ENCODE data around the gene RCOR1. TPM values are rescaled to one million over a fixed set of nuclear protein-coding genes. Genes with fewer than 3 reads are reported as not detected.

The RCOR1 gene
- total and polyA plus RNA-seq, 2 donors (not counting 1 experiment from before 2014, with no cell fraction given): 8.7 to 37.1 TPM

DNA sequence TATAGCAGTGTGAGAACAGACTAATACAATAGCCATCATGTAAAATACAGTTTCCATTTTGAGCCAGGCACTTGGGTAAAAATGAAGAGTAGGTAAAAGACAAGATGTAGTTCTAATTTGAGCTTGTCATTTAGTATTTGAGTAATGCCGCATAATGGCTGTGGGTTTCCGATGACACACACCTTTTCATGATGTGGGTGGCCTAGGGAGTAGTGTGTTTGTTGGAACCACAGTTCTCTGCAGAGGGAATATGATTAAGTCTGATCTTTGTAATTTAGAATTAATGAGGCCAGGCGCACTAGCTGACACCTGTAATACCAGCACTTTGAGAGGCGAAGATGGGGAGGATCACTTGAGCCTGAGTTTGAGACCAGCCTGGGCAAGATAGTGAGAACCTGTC lies 61.8 kb downstream of the RCOR1 start:
- POLR2A ChIA-PET: no interaction called here
- Mint-ChIP-seq H3K4me3 (no peak overlapping the region), H3K4me1 (peaks cover 40% of the 10 kb centered on the region)

DNA sequence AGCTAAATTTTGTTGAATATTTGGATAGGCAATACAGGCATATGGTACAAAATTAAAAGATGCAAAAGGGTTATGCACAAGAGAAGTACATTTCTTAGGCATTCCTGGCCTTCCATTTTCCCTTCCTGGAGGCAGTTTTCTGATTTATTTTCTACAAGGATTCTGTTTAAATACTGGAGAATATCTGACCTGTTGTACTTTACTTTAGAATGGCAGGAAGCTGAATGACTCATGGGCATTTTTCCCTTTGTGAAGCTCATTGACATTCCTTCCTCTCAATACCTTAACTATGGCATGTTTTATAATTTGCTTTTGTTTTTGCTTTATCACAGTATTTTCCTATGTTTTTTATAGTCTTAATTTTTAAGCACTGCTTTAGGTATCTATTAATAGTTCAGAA lies 62.7 kb downstream of the RCOR1 start:
- ChIA-PET POLR2A (interaction anchor here (0.5 to 0.6 kb wide), 2 partner anchors 41 to 42 kb away, joined by 3 to 4 read pairs; no protein-coding TSS in a partner anchor), CTCF (interaction anchor here (0.7 to 1.2 kb wide), 2 partner anchors 60 to 68 kb away, joined by 3 to 4 read pairs; no protein-coding TSS in a partner anchor)
- peaks cover 0 to 3% of the 10 kb centered on the region in 2 donors for H3K4me1 ChIP-seq (ENCODE audit: control insufficient read depth in 2 of 2, insufficient read depth in 2 of 2, low read length in 2 of 2)
- Mint-ChIP-seq H3K27ac (no peak overlapping the region), H3K4me1 (peaks cover 43% of the 10 kb centered on the region), H3K27me3 (no peaks in the 10 kb centered on the region), H3K9me3 (ENCODE audit: insufficient read depth) (peaks cover 3% of the 10 kb centered on the region), H3K4me3 (no peak overlapping the region)
- peaks cover 54% of the 10 kb centered on the region for H4K20me1 ChIP-seq (ENCODE audit: control insufficient read depth, insufficient read depth, low read length, poor library complexity, severe bottlenecking)
- H3K36me3 ChIP-seq (replicated peaks in 1 of 2; ENCODE audit: control extremely low read depth in 1 of 2, control insufficient read depth in 1 of 2, extremely low read depth in 1 of 2, insufficient read depth in 2 of 2, low read length in 1 of 2): no peaks in the 10 kb centered on the region
- no peak overlapping the region for H3K9ac ChIP-seq (ENCODE audit: low read length)
- no peak overlapping the region for H3K4me2 ChIP-seq (replicated peaks; ENCODE audit: low read depth, low read length, poor library complexity, severe bottlenecking)
- peaks cover 0 to 7% (median 4%) of the 10 kb centered on the region in 3 donors for H3K9me3 ChIP-seq (ENCODE audit: control extremely low read depth in 1 of 3, control insufficient read depth in 2 of 3, insufficient read depth in 1 of 3, low read length in 2 of 3)
- TF ChIP-seq EZH2 (IDR thresholded peaks at IDR 0.05; ENCODE audit: borderline replicate concordance, insufficient read depth, low read depth, low read length, poor library complexity, severe bottlenecking): no peak
- TF ChIP-seq, protein P1, sequence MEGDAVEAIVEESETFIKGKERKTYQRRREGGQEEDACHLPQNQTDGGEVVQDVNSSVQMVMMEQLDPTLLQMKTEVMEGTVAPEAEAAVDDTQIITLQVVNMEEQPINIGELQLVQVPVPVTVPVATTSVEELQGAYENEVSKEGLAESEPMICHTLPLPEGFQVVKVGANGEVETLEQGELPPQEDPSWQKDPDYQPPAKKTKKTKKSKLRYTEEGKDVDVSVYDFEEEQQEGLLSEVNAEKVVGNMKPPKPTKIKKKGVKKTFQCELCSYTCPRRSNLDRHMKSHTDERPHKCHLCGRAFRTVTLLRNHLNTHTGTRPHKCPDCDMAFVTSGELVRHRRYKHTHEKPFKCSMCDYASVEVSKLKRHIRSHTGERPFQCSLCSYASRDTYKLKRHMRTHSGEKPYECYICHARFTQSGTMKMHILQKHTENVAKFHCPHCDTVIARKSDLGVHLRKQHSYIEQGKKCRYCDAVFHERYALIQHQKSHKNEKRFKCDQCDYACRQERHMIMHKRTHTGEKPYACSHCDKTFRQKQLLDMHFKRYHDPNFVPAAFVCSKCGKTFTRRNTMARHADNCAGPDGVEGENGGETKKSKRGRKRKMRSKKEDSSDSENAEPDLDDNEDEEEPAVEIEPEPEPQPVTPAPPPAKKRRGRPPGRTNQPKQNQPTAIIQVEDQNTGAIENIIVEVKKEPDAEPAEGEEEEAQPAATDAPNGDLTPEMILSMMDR (IDR thresholded peaks at IDR 0.05): no peak
- peaks cover 88% of the 10 kb centered on the region for H3K79me2 ChIP-seq (ENCODE audit: control insufficient read depth, insufficient read depth, low read length)
- intact Hi-C loops (cut with micrococcal nuclease): no loop called here
- no peak overlapping the region for H3K4me3 ChIP-seq (ENCODE audit: control extremely low read depth in 1 of 5, extremely low read depth in 1 of 5, insufficient read depth in 1 of 5, low read depth in 2 of 5, low read length in 4 of 5)
- H3K27ac ChIP-seq (ENCODE audit: low read length in 2 of 2): no peak overlapping the region
- ATAC-seq (ENCODE audit: low read depth) (no peak), DNase-seq (no peak)
- H2AFZ ChIP-seq (ENCODE audit: insufficient read depth, low read depth, low read length, poor library complexity, severe bottlenecking): no peak overlapping the region
- no peaks in the 10 kb centered on the region for H3K27me3 ChIP-seq (replicated peaks in 1 of 4; ENCODE audit: control extremely low read depth in 1 of 4, control insufficient read depth in 3 of 4, insufficient read depth in 4 of 4, low read length in 3 of 4)

More for the DNA sequence above, 61.8 kb downstream of the RCOR1 start:
- no peaks in the 10 kb centered on the region for H3K27me3 Mint-ChIP-seq
- peaks cover 0 to 3% of the 10 kb centered on the region in 2 donors for H3K4me1 ChIP-seq (ENCODE audit: control insufficient read depth in 2 of 2, insufficient read depth in 2 of 2, low read length in 2 of 2)
- no peak overlapping the region for H3K4me3 ChIP-seq (ENCODE audit: control extremely low read depth in 1 of 5, extremely low read depth in 1 of 5, insufficient read depth in 1 of 5, low read depth in 2 of 5, low read length in 4 of 5)
- intact Hi-C loops (cut with micrococcal nuclease): no loop called here
- H4K20me1 ChIP-seq (ENCODE audit: control insufficient read depth, insufficient read depth, low read length, poor library complexity, severe bottlenecking): peaks cover 48% of the 10 kb centered on the region
- H3K27ac ChIP-seq (ENCODE audit: low read length in 2 of 2): no peak overlapping the region
- H3K4me2 ChIP-seq (replicated peaks; ENCODE audit: low read depth, low read length, poor library complexity, severe bottlenecking): no peak overlapping the region
- DNase-seq (no peak), ATAC-seq (ENCODE audit: low read depth) (no peak)
- H3K27me3 ChIP-seq (replicated peaks in 1 of 4; ENCODE audit: control extremely low read depth in 1 of 4, control insufficient read depth in 3 of 4, insufficient read depth in 4 of 4, low read length in 3 of 4): no peaks in the 10 kb centered on the region
- no peak for TF ChIP-seq EZH2 (IDR thresholded peaks at IDR 0.05; ENCODE audit: borderline replicate concordance, insufficient read depth, low read depth, low read length, poor library complexity, severe bottlenecking)
- TF ChIP-seq, protein P1 (IDR thresholded peaks at IDR 0.05): no peak
- H3K9me3 ChIP-seq (ENCODE audit: control extremely low read depth in 1 of 3, control insufficient read depth in 2 of 3, insufficient read depth in 1 of 3, low read length in 2 of 3): peaks cover 0 to 7% (median 4%) of the 10 kb centered on the region in 3 donors
- peaks cover 88% of the 10 kb centered on the region for H3K79me2 ChIP-seq (ENCODE audit: control insufficient read depth, insufficient read depth, low read length)
- H3K27ac Mint-ChIP-seq: no peak overlapping the region
- CTCF ChIA-PET: interaction anchor here (0.7 kb wide), 2 partner anchors 41 to 67 kb away, joined by 3 to 4 read pairs; no protein-coding TSS in a partner anchor
- WGBS (ENCODE audit: insufficient coverage): 100% methylated on average over 3 of the region's 4 CpGs
- no peak overlapping the region for H2AFZ ChIP-seq (ENCODE audit: insufficient read depth, low read depth, low read length, poor library complexity, severe bottlenecking)
- no peaks in the 10 kb centered on the region for H3K36me3 ChIP-seq (replicated peaks in 1 of 2; ENCODE audit: control extremely low read depth in 1 of 2, control insufficient read depth in 1 of 2, extremely low read depth in 1 of 2, insufficient read depth in 2 of 2, low read length in 1 of 2)
- H3K9ac ChIP-seq (ENCODE audit: low read length): no peak overlapping the region
- peaks cover 3% of the 10 kb centered on the region for H3K9me3 Mint-ChIP-seq (ENCODE audit: insufficient read depth)

All from B cell (primary cell).